NCI-H2107 (cell line): ENCODE measurements around the gene PTDSS2.
"Not testable (repeated sequence)": the region's sequence is repeated elsewhere in the genome, so short reads cannot be mapped to it uniquely, and the experiment has no call there.

Experiments
- DNase-seq: peaks from one replicate; lab custom pipeline; 2025; lab: John Stamatoyannopoulos, UW

Gene PTDSS2

DNA sequence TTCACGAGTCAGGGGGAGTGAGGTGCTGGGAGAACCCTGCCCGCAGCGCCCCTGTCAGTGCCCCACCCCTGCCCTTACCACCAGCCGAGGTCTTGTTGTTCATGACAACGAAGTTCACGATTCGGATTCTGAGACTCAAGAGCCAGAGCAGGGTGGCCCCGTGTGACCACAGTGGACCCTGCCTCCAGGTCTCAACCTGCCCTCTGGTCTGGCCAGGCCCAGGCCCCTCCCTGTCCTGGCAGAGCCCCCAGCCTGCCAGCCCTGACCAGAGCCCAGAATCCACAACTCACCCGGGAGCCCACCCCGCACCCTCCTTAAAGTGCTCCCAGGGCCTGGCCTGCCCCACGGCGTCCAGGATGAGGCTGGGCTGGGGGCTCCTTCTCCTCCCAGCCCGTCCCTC is 18.2 kb upstream of the PTDSS2 start:
- no peak for DNase-seq

DNA sequence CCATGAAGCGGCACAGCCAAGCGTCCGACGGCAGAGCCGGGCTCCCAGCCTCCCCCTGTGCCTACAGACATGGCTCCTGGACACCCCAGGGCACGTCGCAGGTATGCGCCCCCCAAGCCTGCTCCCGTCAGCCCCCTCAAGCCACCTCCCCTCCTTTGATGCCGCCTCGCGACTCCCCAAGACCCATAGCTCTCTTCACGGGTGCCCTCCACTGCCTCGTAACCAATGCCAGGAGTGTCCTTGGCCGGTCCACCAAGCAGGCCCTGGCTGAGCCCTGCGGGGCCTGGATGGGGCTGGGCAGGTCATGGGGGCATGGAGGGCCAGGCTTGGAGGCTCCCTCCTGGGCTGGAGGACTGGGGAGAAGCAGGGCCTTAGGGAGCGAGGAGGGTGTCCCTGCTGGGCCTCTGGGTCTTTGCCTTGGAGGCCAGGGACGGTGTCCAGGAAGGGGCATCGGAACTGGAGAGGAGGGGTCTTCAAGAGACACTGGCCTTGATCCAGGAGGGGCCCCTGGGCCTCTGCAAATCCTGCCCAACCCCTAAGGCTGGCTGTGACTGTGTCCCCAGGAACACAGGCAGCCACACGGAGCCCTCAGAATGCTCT is 17.5 kb upstream of the PTDSS2 start:
- no peak for DNase-seq

DNA sequence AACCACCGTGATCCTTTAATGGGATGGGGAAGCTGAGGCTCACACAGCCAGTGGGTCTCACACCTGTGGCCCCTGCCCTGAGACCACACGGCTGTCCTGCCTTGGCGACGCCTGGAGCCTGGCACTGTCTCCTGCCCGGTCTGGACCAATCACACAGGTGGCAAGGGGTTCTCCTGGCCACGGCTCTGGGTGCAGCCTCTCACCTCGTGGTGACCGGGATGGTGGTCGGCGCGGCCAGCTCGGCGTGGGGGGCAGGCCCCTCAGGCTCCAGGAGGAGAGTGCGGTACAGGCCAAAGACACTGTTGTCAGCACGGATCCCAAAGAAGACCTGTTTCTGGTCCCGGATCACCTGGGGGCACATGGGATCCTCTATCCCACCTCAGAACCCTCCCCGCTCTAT is 17.0 kb upstream of the PTDSS2 start:
- no peak for DNase-seq

- DNase-seq = no peak
Observed at GRCh38 chr11:433641-434040, 16.4 kb upstream of the PTDSS2 start.

- DNase-seq = no peak
Observed at GRCh38 chr11:434496-434895, 15.6 kb upstream of the PTDSS2 start.

DNA sequence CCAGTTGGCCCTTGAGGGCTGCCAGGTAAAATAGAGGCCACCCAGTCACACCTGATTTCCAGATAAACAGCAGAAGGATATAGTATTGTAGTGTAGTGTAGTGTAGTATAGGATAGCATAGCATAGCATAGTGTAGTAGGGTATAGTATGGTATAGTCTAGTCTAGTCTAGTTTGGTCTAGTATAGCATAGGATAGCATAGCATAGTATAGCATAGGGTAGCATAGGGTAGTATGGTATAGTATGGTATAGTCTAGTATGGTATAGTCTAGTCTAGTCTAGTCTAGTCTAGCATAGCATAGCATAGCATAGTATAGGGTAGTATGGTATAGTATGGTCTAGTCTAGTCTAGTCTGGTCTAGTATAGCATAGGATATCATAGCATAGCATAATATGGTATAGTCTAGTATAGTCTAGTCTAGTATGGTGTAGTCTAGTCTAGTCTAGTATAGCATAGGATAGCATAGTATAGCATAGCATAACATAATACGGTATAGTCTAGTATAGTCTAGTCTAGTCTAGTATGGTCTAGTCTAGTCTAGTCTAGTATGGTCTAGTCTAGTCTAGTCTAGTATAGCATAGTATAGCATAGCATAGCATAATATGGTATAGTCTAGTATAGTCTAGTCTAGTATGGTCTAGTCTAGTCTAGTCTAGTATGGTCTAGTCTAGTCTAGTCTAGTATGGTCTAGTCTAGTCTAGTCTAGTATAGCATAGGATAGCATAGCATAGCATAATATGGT is 14.9 kb upstream of the PTDSS2 start:
- not testable (repeated sequence) for DNase-seq

GRCh38 chr11:437228-437870 is 12.7 kb upstream of the PTDSS2 start:
- DNase-seq = no peak

DNA sequence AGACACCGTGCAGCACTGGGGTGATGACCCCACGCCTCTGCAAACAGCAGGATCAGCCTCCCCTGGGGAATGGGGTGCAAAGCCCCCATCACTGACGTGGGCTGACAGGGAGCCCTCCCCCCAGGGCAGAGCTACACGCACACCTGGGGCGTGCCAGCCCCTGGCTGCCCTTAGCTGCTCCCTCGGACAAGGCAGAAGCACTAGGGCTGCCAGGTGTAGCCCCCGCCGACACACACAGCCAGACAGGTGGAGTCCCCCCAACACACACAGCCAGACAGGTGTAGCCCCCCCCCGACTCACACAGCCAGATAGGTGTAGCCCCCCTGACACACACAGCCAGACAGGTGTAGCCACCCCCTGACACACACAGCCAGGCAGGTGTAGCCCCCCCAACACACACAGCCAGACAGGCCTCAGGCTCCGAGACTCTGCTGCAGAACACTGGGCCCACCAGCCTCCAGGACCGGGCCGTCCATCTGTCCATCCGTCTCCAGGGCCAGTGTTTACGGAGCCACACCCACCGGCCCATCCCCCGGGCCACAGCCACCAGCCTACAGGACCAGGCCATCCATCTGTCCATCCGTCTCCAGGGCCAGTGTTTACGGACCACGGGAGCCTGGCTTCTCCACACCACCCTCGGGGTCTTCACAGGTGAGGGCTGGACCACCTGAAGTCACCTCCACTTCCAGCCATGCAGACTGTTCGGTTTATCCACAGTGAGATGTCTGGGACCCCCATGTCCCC is 11.8 kb upstream of the PTDSS2 start:
- DNase-seq = no peak

GRCh38 chr11:439315-440064 is 10.6 kb upstream of the PTDSS2 start:
- no peak for DNase-seq

DNA sequence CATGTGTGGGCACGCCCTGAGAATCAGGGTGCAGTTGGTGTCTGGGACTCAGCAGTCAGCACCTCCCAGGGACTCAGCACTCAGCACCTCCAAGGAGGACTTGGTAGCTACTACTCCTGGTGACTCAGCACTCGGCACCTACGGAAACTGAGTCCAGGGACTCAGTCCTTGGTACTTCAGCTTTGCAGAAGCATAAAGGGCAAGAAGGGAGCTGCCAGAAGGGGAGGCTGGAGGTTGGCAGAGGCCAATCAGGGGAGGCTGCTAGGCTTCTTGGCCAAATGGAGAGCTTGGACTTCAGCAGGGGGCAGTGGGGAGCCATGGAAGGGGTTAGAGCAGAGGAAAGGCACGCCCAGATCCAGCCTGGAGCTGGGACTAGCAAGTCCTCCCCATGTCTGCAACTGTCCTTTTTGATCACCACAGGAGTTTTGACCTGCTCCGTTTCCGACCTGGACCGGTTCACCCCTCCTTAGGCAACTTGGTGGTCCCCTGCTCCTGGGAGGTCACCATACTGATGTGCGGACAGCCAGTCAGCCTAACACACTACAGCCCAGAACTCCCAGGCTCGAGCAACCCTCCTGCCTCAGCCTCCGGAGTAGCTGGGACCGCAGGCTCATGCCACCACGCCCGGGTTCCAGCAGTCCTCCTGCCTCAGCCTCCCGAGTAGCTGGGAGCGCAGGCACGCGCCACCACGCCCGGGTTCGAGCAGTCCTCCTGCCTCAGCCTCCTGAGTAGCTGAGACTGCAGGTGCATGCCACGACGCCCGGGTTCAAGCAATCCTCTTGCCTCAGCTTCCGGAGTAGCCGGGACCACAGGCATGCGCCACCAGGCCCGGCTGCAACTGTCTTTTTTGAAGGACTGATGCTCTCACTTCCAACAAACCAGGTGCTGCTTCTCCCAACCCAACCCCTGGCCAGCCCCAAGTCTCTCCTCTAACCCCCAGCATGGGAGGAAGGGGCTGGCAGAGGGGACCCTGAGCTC is 9.7 kb upstream of the PTDSS2 start:
- DNase-seq = no peak

DNA sequence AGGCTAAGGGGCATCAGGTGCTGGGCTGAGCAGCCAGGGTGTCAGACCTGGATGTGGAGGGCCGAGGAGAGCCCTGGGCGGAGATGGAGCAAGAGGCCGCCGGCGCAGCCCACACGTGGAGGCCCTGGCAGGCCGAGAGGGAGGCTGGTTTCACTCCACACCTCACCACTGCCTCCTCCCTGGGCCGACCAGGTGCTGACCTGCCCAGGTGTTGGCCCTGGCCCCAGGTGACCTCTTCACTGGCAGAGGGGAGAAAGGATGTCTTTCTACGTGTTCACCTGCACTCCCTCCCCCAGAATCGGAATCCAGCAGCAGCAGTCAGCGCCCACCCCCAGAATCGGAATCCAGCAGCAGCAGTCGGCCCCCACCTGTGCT is 9.0 kb upstream of the PTDSS2 start:
- DNase-seq = no peak

DNA sequence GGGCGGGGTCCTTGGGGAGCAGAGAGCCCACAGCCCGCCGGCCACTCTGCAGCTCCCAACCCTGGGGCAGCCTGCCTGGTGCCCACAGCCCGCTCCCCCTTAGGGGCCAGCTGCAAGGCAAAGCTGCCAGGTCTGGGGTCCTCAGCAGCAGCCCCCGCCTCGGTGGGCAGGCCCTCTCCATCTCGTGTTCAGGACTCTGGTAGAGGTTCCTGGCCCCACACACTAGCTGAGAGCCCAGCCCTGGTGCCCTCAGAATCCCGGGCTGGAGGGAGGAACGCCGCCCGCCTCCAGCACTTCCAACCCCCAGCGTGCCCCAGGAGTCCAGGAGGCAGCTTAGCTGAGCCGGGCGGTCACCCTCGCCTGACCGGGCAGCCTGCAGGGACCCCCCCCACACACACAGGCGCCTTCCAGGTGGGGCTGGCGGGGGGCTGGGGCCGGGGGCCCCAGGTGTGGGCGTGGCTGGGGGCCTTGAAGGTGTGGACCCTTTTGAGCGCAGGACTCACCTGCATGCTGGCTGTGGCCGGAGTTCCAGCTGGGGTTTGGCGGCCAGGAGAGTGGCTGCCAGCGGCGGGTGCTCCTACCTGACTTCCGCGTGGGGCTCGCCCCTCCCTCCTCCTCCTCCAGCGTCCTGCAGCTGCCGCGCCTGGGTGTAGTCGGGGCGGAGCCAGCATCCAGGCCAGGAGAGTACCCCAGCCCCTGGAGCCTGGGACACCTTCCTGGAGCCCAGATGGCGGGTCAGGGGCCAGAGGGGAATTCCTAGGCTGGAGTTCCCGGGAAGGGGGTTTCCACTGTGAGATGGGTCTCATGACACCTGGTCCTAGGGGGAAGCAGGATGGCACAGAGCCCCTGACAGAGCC is 8.4 kb upstream of the PTDSS2 start, which contains the start of gene ANO9:
ANO9 (minus strand) TSS at position 594 of the 857 bp plus-strand sequence; CDS start at position 509, 85 bp downstream.
- peak; percentile 66 for DNase-seq

DNA sequence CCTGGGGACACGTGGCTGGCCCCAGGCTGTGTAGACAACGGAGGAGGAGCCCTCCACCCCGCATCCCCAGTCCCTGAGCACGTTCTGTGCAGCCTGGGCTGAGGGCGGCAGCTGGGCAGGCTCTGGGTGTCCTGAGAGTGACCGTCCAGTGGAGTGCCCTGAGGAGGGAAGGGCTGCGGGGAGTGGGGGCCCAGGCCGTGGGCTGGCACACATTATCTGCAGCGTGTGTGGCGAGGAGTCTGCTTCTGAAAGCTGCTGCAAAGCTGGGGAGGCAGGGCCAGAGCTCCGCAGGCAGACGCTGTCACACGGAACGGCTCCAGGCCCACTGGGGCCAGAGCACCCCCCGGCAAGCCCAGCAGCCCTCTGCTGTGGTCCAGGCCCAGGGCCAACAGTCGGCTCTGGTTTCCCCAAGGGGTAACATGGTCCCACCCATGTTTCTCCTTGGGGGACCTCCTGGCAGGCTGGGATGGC is 7.4 kb upstream of the PTDSS2 start:
- DNase-seq = no peak

DNA sequence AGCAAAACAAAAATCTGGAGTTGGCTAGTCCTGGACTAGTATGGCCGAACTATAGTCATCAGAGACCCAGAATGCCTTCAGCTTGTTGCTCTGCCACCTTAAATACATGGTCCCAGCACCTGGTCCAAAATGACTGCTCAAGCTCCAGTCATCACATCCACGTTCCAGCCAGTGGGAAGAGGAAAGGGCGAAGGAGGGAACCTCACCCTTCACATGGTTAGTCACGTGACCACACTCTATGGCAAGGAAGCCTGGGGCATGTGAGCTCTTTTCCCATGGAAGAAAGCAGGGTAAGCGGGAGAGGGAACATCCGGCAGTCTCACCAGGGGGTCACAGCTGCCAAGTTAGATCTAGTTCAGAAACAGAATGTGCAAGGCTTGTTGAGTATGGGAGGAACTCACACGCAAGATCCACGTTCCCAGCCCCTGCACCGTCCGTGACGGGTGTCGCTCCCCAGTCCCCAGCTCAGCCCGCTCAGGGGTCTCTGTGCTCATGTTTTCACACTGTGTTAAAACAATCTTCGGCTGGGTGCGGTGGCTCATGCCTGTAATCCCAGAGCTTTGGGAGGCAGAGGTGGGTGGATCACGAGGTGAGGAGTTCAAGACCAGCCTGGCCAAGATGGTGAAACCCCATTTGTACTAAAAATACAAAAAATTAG is 6.4 kb upstream of the PTDSS2 start:
- no peak for DNase-seq

- peak; percentile 28 for DNase-seq
Observed at GRCh38 chr11:444396-445144, 5.5 kb upstream of the PTDSS2 start.

- DNase-seq = no peak
Observed at GRCh38 chr11:445765-446588, 4.1 kb upstream of the PTDSS2 start.

DNA sequence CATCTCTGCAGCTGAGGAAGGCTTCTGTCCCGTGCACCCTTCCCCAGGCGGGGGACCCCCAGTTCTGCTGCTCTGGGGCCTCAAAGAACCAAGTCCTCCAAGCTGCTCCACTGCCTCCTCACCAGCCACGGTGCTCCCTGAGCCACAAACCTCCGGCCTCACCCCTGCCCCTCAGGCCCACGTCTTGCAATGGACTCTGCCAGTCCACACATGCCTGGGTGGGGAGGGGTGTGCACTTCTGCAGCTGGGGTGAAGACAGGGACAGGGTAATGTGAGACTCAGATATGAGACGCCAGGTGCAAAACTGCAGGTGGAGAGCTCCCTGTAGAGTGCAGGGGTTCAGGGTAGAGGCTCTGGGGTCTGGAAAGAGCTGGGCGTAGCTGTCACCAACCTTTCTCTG is 3.2 kb upstream of the PTDSS2 start:
- peak; percentile 38 for DNase-seq
